Duodenal mucosa (tissue), 2 donors: ENCODE results near the gene VIPR1.
"Not testable (repeated sequence)": the region's sequence is repeated elsewhere in the genome, so short reads cannot be mapped to it uniquely, and the experiment has no call there.

ENCODE experiments used
- H3K27ac ChIP-seq: one replicate; pipeline ENCODE4 v1.7.0; 2013; ENCODE audit warnings: low read depth, low read length
- H3K27me3 ChIP-seq, 2 donors: one replicate each; pipeline ENCODE4 v1.7.0; 2013; ENCODE audit warnings: low read length in 2 of 2, control low read depth in 1 of 2; ENCODE audit not compliant: insufficient read depth in 2 of 2, control insufficient read depth in 1 of 2
- H3K36me3 ChIP-seq, 2 donors: one replicate each; pipeline ENCODE4 v1.7.0; 2013; ENCODE audit warnings: low read length in 2 of 2, control low read depth in 1 of 2; ENCODE audit not compliant: insufficient read depth in 2 of 2, control insufficient read depth in 1 of 2
- H3K4me1 ChIP-seq, 2 donors: one replicate each; pipeline ENCODE4 v1.7.0; 2013; ENCODE audit warnings: low read length in 2 of 2, control low read depth in 1 of 2; ENCODE audit not compliant: insufficient read depth in 2 of 2, control insufficient read depth in 1 of 2
- H3K4me3 ChIP-seq, 2 donors: one replicate each; pipeline ENCODE4 v1.7.0; 2013; ENCODE audit warnings: low read length in 2 of 2, low read depth in 1 of 2
- H3K9ac ChIP-seq, 2 donors: one replicate each; pipeline ENCODE4 v1.7.0; 2013; ENCODE audit warnings: low read length in 2 of 2, low read depth in 1 of 2
- H3K9me3 ChIP-seq, 2 donors: one replicate each; pipeline ENCODE4 v1.7.0; 2013; ENCODE audit warnings: low read length in 2 of 2, control low read depth in 1 of 2; ENCODE audit not compliant: control insufficient read depth in 1 of 2

VIPR1 gene

GRCh38 chr3:42541079-42541478 is 38.6 kb downstream of the VIPR1 start:
- no peaks in the 10 kb centered on the region for H3K36me3 ChIP-seq
- no peak overlapping the region for H3K4me3 ChIP-seq
- H3K9me3 ChIP-seq: no peaks in the 10 kb centered on the region
- H3K27ac ChIP-seq: no peak overlapping the region
- no peak overlapping the region for H3K9ac ChIP-seq
- peaks cover 30 to 41% of the 10 kb centered on the region in 2 donors for H3K4me1 ChIP-seq
- H3K27me3 ChIP-seq: no peaks in the 10 kb centered on the region

DNA sequence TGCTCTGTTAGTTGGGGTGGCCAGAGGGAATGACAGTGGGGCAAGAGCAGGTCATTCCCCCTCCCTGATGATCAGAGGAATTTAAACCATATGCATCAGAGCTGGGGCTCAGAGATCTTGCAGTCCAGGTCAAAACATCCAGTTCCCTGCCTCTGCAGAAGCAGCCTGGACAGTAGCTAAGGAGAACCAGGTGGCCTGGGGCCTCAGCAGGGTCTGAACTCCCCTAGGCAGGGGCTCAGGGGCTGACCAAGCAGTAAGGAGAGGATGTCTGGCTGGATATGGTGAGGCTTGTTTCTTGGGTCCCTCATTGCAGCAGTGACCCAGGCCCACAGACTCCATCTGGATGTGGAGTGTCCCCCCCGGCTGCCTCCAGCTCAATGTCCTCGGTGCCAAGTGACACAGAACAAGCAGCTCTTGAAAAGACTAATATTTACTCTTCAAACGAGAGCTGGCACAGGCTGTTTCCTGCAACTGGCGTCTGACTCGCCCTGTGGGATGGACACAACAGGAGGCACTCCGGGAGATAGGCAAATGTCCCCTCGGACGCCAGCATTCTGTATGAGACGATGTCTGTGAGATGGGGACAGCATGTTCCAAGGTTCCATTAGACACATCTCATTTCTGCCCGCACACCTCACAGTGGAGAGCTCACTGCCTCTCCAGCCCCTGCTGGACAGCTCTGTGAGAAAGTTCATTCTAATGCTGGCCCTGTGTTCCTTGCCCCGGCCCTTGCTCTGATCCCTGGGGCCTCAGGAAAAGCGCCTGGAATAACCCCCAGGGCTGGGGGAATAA is 42.2 kb downstream of the VIPR1 start:
- no peak overlapping the region for H3K27ac ChIP-seq
- H3K36me3 ChIP-seq: peaks cover 0 to 8% of the 10 kb centered on the region in 2 donors
- H3K4me1 ChIP-seq: peaks cover 24 to 28% of the 10 kb centered on the region in 2 donors
- no peak overlapping the region for H3K9ac ChIP-seq
- H3K4me3 ChIP-seq: no peak overlapping the region
- H3K27me3 ChIP-seq: no peaks in the 10 kb centered on the region
- H3K9me3 ChIP-seq: no peaks in the 10 kb centered on the region

- H3K27ac ChIP-seq: no peak overlapping the region
- H3K36me3 ChIP-seq: peaks cover 0 to 8% of the 10 kb centered on the region in 2 donors
- no peak overlapping the region for H3K9ac ChIP-seq
- H3K27me3 ChIP-seq: no peaks in the 10 kb centered on the region
- no peak overlapping the region for H3K4me3 ChIP-seq
- H3K4me1 ChIP-seq: peaks cover 17 to 22% of the 10 kb centered on the region in 2 donors
- no peaks in the 10 kb centered on the region for H3K9me3 ChIP-seq
Measured at GRCh38 chr3:42545284-42545900, 42.9 kb downstream of the VIPR1 start.

- Histone ChIP-seq H3K9ac (no peak overlapping the region), H3K4me3 (no peak overlapping the region), H3K27me3 (no peaks in the 10 kb centered on the region), H3K36me3 (peaks cover 0 to 19% of the 10 kb centered on the region in 2 donors), H3K27ac (no peak overlapping the region), H3K4me1 (peaks cover 16 to 18% of the 10 kb centered on the region in 2 donors), H3K9me3 (no peaks in the 10 kb centered on the region)
Measured at GRCh38 chr3:42546691-42547213, 44.3 kb downstream of the VIPR1 start.

DNA sequence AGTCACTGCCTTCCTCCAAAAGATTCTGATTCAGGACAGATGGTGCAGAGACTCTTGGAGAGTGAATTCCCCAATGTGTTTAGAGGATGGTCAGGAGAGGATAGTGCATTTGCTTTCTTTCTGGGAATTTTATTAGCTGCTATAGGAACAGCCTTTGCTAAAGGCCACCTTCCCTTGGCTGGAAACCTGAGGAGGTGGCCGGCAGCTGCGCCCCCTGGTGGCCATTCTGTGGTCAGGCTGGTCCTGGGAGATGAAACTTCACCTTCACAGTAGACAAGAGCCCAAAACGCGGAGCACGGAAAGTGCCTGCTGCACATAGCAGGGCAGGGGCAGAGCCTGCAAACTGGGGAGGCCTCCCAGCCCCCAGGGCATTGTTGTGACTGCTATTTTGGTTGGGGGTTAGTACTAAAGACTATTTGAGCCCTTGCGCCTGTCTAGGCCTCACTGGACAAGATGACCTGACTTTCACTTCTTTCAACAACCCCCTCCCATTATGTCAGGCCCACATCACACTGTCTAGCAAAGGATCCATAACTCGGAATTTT is 45.0 kb downstream of the VIPR1 start:
- no peak overlapping the region for H3K27ac ChIP-seq
- H3K27me3 ChIP-seq: no peaks in the 10 kb centered on the region
- no peak overlapping the region for H3K9ac ChIP-seq
- no peak overlapping the region for H3K4me3 ChIP-seq
- peaks cover 4 to 23% of the 10 kb centered on the region in 2 donors for H3K36me3 ChIP-seq
- no peaks in the 10 kb centered on the region for H3K9me3 ChIP-seq
- peaks cover 16 to 18% of the 10 kb centered on the region in 2 donors for H3K4me1 ChIP-seq

DNA sequence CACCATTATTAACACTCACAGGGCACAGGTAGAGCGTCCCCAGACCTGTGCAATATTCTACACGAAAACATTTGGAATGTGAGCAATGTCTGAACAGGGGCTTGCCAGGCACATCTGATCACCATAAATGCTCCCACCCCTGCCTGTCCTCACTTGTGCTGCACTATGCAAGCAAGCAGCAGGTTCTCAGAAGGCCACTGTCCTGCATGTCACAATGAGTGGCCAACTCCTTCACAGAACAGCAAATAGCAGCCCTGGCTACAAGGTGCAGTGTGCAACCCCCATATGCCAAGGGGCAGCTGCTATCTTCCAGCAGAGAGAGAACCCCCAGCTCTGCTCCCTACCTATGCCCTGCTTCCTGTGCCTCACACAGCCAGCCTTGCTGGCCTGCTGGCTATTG is 46.7 kb downstream of the VIPR1 start:
- Histone ChIP-seq H3K9ac (no peak overlapping the region), H3K4me1 (peaks cover 16% of the 10 kb centered on the region in 2 donors), H3K27me3 (no peaks in the 10 kb centered on the region), H3K4me3 (no peak overlapping the region), H3K27ac (no peak overlapping the region), H3K9me3 (no peaks in the 10 kb centered on the region), H3K36me3 (peaks cover 9 to 37% of the 10 kb centered on the region in 2 donors)

- Histone ChIP-seq H3K36me3 (peaks cover 9 to 45% of the 10 kb centered on the region in 2 donors), H3K9me3 (no peaks in the 10 kb centered on the region), H3K4me1 (peaks cover 5 to 6% of the 10 kb centered on the region in 2 donors), H3K27ac (no peak overlapping the region), H3K27me3 (no peaks in the 10 kb centered on the region), H3K9ac (no peak overlapping the region), H3K4me3 (no peak overlapping the region)
Measured at GRCh38 chr3:42550250-42550649, 47.8 kb downstream of the VIPR1 start.

DNA sequence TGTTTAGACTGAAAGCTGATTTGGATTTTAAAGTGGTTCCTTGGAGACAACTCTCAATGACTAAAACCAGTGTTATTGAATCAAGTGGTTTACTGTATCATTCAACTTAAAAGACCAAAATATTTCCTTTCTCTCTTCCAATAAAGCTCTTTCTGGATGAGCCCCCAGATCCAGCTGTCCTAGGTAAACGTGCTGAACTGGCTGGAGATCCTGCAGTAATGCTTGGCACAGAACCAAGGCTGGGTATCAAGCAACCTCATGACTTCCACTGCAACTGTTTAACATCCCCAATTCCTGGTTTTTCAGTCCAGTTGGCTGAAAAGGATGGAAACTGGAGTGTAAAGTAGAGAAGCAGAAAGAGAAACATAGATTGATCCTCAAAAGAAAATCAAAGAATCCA is 50.4 kb downstream of the VIPR1 start:
- Histone ChIP-seq H3K9me3 (no peaks in the 10 kb centered on the region), H3K4me3 (no peak overlapping the region), H3K27me3 (no peaks in the 10 kb centered on the region), H3K36me3 (peaks cover 24 to 59% of the 10 kb centered on the region in 2 donors), H3K27ac (no peak overlapping the region), H3K4me1 (no peaks in the 10 kb centered on the region), H3K9ac (no peak overlapping the region)

GRCh38 chr3:42556089-42556632 is 53.7 kb downstream of the VIPR1 start:
- no peaks in the 10 kb centered on the region for H3K4me1 ChIP-seq
- no peak overlapping the region for H3K9ac ChIP-seq
- H3K4me3 ChIP-seq: no peak overlapping the region
- no peak overlapping the region for H3K27ac ChIP-seq
- no peaks in the 10 kb centered on the region for H3K9me3 ChIP-seq
- H3K27me3 ChIP-seq: no peaks in the 10 kb centered on the region
- H3K36me3 ChIP-seq: peaks cover 28 to 62% of the 10 kb centered on the region in 2 donors

GRCh38 chr3:42556817-42557216 is 54.4 kb downstream of the VIPR1 start:
- not testable (repeated sequence) for H3K4me1 ChIP-seq, H3K4me3 ChIP-seq, H3K27me3 ChIP-seq, H3K9me3 ChIP-seq, H3K27ac ChIP-seq, H3K9ac ChIP-seq
- peaks cover 29 to 63% of the 10 kb centered on the region in 2 donors for H3K36me3 ChIP-seq
